ENCODE measurements around the gene ARSA. TPM values are rescaled to one million over a fixed set of nuclear protein-coding genes. Genes with fewer than 3 reads are reported as not detected.

The ARSA gene
- total RNA-seq, 3 donors from 2014 or later (not counting 1 experiment from before 2014, with no cell fraction given), result 69.2 to 77.8 (median 69.3) TPM

DNA sequence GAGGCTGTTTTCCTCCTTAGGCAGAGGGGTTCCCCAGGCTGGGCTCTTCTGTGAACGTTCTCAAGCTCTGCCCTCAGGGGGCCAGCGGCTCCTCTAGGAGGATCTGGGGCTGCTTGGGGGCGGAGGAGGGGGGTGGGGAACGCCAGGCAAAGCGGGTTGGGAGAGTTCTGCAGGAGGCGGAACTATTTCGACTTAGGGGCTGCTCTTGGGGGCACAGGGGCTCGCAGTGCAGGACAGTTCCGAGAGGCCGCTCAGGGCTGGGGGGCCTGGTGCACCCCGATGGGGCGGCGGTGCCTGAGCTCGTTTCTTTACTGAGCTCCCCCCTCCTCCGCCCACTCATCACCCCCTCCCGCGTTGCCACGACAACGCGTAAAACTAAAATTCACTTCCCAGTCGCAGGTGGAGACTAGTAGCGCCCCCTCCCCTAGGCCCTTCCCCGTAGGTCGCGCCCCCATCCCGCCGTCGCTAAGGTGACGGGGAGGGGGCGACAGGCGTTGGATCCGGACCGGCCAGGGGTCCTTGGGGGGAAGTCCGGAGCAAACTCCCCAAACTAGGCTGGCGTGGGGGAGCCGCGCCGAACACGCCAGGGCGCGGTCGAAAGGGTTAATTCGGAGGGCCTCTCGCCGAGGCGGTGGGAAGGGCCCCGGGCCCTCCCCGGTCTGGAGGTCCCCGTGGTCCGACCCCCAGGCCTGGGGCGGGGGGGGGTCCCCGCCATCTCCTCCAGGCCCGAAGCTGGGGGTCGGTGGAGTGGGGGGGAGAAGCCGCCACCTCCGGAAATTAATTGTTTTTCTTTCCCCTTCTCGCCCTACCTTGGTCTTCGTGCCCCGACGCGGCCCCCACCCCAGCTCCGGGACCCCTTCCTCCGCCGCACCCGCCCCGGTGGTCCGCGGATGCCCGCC is 45.5 kb upstream of the ARSA start:
- ATAC-seq (peak in 2 of 3 donors; percentile 25 to 27), DNase-seq (peak in 1 of 2 donors; percentile 63)
- no peak overlapping the region for H3K4me3 ChIP-seq (ENCODE audit: low read length)
- peaks cover 38 to 44% of the 10 kb centered on the region in 2 donors for H3K27me3 Mint-ChIP-seq (ENCODE audit: low read depth in 2 of 2)
- H3K9me3 ChIP-seq (ENCODE audit: control insufficient read depth, insufficient read depth, low read length), result no peaks in the 10 kb centered on the region
- peaks cover 29% of the 10 kb centered on the region for H3K27me3 ChIP-seq (ENCODE audit: control insufficient read depth, insufficient read depth, low read length)
- H3K4me1 ChIP-seq (ENCODE audit: control insufficient read depth, insufficient read depth, low read length), result peaks cover 18% of the 10 kb centered on the region
- WGBS (ENCODE audit: insufficient coverage), result 1% methylated on average over 62 of the region's 69 CpGs
- TF ChIP-seq, protein P1, sequence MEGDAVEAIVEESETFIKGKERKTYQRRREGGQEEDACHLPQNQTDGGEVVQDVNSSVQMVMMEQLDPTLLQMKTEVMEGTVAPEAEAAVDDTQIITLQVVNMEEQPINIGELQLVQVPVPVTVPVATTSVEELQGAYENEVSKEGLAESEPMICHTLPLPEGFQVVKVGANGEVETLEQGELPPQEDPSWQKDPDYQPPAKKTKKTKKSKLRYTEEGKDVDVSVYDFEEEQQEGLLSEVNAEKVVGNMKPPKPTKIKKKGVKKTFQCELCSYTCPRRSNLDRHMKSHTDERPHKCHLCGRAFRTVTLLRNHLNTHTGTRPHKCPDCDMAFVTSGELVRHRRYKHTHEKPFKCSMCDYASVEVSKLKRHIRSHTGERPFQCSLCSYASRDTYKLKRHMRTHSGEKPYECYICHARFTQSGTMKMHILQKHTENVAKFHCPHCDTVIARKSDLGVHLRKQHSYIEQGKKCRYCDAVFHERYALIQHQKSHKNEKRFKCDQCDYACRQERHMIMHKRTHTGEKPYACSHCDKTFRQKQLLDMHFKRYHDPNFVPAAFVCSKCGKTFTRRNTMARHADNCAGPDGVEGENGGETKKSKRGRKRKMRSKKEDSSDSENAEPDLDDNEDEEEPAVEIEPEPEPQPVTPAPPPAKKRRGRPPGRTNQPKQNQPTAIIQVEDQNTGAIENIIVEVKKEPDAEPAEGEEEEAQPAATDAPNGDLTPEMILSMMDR (IDR thresholded peaks at IDR 0.05), result no peak
- H3K27ac ChIP-seq (ENCODE audit: low read length), result no peak overlapping the region
- no peaks in the 10 kb centered on the region for H3K36me3 ChIP-seq (ENCODE audit: control insufficient read depth, insufficient read depth, low read length)
- H3K4me1 Mint-ChIP-seq, result peaks cover 0 to 38% of the 10 kb centered on the region in 2 donors
- intact Hi-C loops (cut with micrococcal nuclease), result no loop called here
- no peaks in the 10 kb centered on the region for H3K9me3 Mint-ChIP-seq
- H3K4me3 Mint-ChIP-seq, result peak overlapping the region; percentile 79
- no peaks in the 10 kb centered on the region for H3K36me3 Mint-ChIP-seq
- peak overlapping the region in 1 of 2 donors; percentile 74 for H3K27ac Mint-ChIP-seq

DNA sequence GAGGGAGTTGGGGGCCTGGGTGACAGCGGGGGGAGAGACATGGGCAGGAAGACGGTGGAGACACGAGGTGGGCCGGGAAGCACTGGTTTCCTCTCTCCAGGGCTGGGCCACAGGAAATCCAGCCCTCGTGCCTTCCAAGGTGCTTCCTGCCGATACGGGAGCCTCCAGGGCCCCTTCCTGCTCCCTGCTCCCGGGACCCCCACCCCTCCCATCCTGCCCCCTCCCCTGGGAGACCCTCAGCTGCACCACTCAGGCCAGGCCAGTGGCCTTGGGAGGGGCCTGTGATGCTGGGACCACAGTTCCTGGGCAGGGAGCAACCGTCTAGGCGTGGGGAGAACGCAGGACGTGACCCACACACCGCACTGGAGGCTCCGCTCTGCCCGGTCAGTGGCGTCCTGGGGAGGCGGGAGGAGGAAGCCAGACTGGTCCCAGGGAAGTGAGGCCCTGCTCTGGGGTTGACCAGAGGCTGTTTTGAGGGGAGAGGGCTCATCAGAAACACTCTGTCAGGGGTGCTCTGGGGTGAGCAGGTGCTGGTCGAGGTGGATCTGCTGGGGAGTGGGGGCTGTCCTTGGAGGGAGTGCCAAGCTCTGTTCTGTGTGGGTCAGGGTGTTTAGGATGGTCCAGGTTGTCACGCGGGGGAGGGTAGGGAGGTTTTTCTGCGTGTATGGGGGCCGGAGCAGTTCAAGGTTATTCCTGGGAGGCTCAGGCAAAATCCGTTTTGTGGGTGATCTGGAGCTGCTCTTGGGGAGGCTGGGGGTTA is 44.7 kb upstream of the ARSA start, which contains the start of gene SHANK3:
Gene SHANK3, plus strand, starts transcription at position 353 of the 760 bp plus-strand sequence.
- intact Hi-C loops (cut with micrococcal nuclease), result no loop called here
- TF ChIP-seq, protein P1 (IDR thresholded peaks at IDR 0.05), result no peak
- peaks cover 18% of the 10 kb centered on the region for H3K4me1 ChIP-seq (ENCODE audit: control insufficient read depth, insufficient read depth, low read length)
- no peak within 1 kb of the TSS for H3K4me3 ChIP-seq (ENCODE audit: low read length)
- Mint-ChIP-seq H3K27me3 (ENCODE audit: low read depth in 2 of 2) (peaks cover 46 to 48% of the 10 kb centered on the region in 2 donors), H3K4me1 (peaks cover 0 to 38% of the 10 kb centered on the region in 2 donors), H3K27ac (peak within 1 kb of the TSS in 1 of 2 donors; percentile 74), H3K36me3 (no peaks in the 10 kb centered on the region), H3K4me3 (peak within 1 kb of the TSS; percentile 79), H3K9me3 (no peaks in the 10 kb centered on the region)
- ATAC-seq (no peak), DNase-seq (no peak)
- peaks cover 32% of the 10 kb centered on the region for H3K27me3 ChIP-seq (ENCODE audit: control insufficient read depth, insufficient read depth, low read length)
- H3K36me3 ChIP-seq (ENCODE audit: control insufficient read depth, insufficient read depth, low read length), result no peaks in the 10 kb centered on the region
- H3K27ac ChIP-seq (ENCODE audit: low read length), result no peak within 1 kb of the TSS
- no peaks in the 10 kb centered on the region for H3K9me3 ChIP-seq (ENCODE audit: control insufficient read depth, insufficient read depth, low read length)
- 8% methylated on average over 23 of the region's 23 CpGs for WGBS (ENCODE audit: insufficient coverage)

DNA sequence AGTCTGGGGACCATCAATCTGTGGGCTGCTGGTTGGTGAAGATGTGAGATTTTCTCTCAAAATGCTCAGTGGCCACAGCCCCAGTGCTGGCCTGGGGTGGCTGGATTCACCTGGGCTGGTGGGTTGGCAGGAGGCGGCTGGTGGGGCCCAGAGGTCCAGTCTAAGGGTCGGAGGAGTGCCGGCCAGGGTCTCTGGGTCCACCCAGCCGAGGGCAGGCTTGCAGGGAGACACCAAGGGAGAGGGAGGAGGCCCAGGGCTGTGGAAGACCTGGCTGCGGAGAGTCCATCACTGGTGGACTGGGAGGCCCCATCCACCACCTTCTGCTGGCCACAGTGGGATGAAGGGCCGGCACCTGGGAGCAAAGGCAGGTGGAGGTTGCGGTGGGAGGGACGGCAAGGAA is 44.1 kb upstream of the ARSA start:
- Histone ChIP-seq H3K36me3 (ENCODE audit: control insufficient read depth, insufficient read depth, low read length) (no peaks in the 10 kb centered on the region), H3K27ac (ENCODE audit: low read length) (no peak overlapping the region), H3K27me3 (ENCODE audit: control insufficient read depth, insufficient read depth, low read length) (peaks cover 33% of the 10 kb centered on the region), H3K4me3 (ENCODE audit: low read length) (no peak overlapping the region), H3K4me1 (ENCODE audit: control insufficient read depth, insufficient read depth, low read length) (peaks cover 18% of the 10 kb centered on the region), H3K9me3 (ENCODE audit: control insufficient read depth, insufficient read depth, low read length) (no peaks in the 10 kb centered on the region)
- intact Hi-C loops (cut with micrococcal nuclease), result no loop called here
- Mint-ChIP-seq H3K9me3 (no peaks in the 10 kb centered on the region), H3K4me1 (peaks cover 0 to 38% of the 10 kb centered on the region in 2 donors), H3K4me3 (no peak overlapping the region), H3K27me3 (ENCODE audit: low read depth in 2 of 2) (peaks cover 47 to 48% of the 10 kb centered on the region in 2 donors), H3K27ac (no peak overlapping the region), H3K36me3 (no peaks in the 10 kb centered on the region)
- 44% methylated on average over 8 of the region's 8 CpGs for WGBS (ENCODE audit: insufficient coverage)
- no peak for DNase-seq
- ATAC-seq, result no peak
- TF ChIP-seq, protein P1 (IDR thresholded peaks at IDR 0.05), result no peak
